Large intestine (tissue), 3 donors: ENCODE data around the gene PDZD7. TPM values are rescaled to one million over a fixed set of nuclear protein-coding genes. Genes with fewer than 3 reads are reported as not detected.

ENCODE experiments used
- DNase-seq, 2 donors: peaks; one replicate each; pipeline versions ENCODE4 v3.0.0 to v3.0.0-alpha.2; 2013
- H3K27ac ChIP-seq: one replicate; pipeline ENCODE4 v1.5.1; 2013; ENCODE audit warnings: low read length
- H3K27me3 ChIP-seq: 2 replicates; pipeline ENCODE4 v1.6.1; 2013; ENCODE audit warnings: low read length; ENCODE audit not compliant: control insufficient read depth, insufficient read depth
- H3K36me3 ChIP-seq: 2 replicates; pipeline ENCODE4 v1.6.1; 2013; ENCODE audit warnings: low read length; ENCODE audit not compliant: control insufficient read depth, insufficient read depth
- H3K4me1 ChIP-seq: one replicate; pipeline ENCODE4 v1.6.1; 2013; ENCODE audit warnings: low read length; ENCODE audit not compliant: control insufficient read depth, insufficient read depth
- H3K4me3 ChIP-seq: one replicate; pipeline ENCODE4 v1.5.1; 2013; ENCODE audit warnings: low read length
- H3K9me3 ChIP-seq: one replicate; pipeline ENCODE4 v1.6.1; 2013; ENCODE audit warnings: mild to moderate bottlenecking, low read depth, low read length, moderate library complexity; ENCODE audit not compliant: control insufficient read depth
- WGBS: methylation state at CpG from one replicate; pipeline ENCODE4 v1.1.5; 2013; ENCODE audit warnings: low lambda C conversion rate; ENCODE audit not compliant: insufficient coverage; 5-methylcytosine and 5-hydroxymethylcytosine counted together
- polyA plus RNA-seq: library from polyadenylated mRNA; unstranded; fragments of 120-200 nt; gene quantifications from one replicate; pipeline ENCODE4 v1.2.1, GENCODE V29; 2013

PDZD7 gene
- polyA plus RNA-seq, 1 donor = 95.8 TPM

GRCh38 chr10:101050208-101051069, 19.5 kb upstream of the PDZD7 start:
- Histone ChIP-seq H3K27ac (no peak overlapping the region), H3K4me1 (peaks cover 29% of the 10 kb centered on the region), H3K27me3 (peaks cover 50% of the 10 kb centered on the region), H3K9me3 (no peaks in the 10 kb centered on the region), H3K36me3 (no peaks in the 10 kb centered on the region), H3K4me3 (peak overlapping the region; percentile 3)
- peak in 1 of 2 donors; percentile 66 for DNase-seq
- WGBS = 60% methylated on average over 2 of the region's 42 CpGs

GRCh38 chr10:101047961-101048892, 17.3 kb upstream of the PDZD7 start:
- Histone ChIP-seq H3K27me3 (peaks cover 50% of the 10 kb centered on the region), H3K4me3 (peak overlapping the region; percentile 5), H3K27ac (no peak overlapping the region), H3K4me1 (peaks cover 22% of the 10 kb centered on the region), H3K9me3 (no peaks in the 10 kb centered on the region), H3K36me3 (no peaks in the 10 kb centered on the region)
- 8% methylated on average over 2 of the region's 62 CpGs for WGBS
- DNase-seq = peak in 1 of 2 donors; percentile 68

GRCh38 chr10:101047268-101047667, 16.3 kb upstream of the PDZD7 start:
- Histone ChIP-seq H3K4me1 (peaks cover 27% of the 10 kb centered on the region), H3K27ac (no peak overlapping the region), H3K36me3 (no peaks in the 10 kb centered on the region), H3K4me3 (no peak overlapping the region), H3K27me3 (peaks cover 50% of the 10 kb centered on the region), H3K9me3 (no peaks in the 10 kb centered on the region)
- WGBS = no CpG with 5 or more reads among the region's 16 CpGs
- no peak for DNase-seq

GRCh38 chr10:101046332-101047238, 15.7 kb upstream of the PDZD7 start:
- no peak overlapping the region for H3K4me3 ChIP-seq
- H3K9me3 ChIP-seq = no peaks in the 10 kb centered on the region
- DNase-seq = peak in 1 of 2 donors; percentile 30
- peaks cover 50% of the 10 kb centered on the region for H3K27me3 ChIP-seq
- peaks cover 34% of the 10 kb centered on the region for H3K4me1 ChIP-seq
- 47% methylated on average over 4 of the region's 25 CpGs for WGBS
- H3K27ac ChIP-seq = no peak overlapping the region
- H3K36me3 ChIP-seq = peaks cover 1% of the 10 kb centered on the region

- no peak overlapping the region for H3K27ac ChIP-seq
- 100% methylated on average over 1 of the region's 2 CpGs for WGBS
Measured at GRCh38 chr10:101044117-101044516, 13.2 kb upstream of the PDZD7 start.

GRCh38 chr10:101043363-101043707, 12.4 kb upstream of the PDZD7 start:
- H3K4me3 ChIP-seq = peak overlapping the region; percentile 59
- no peak for DNase-seq
- no peaks in the 10 kb centered on the region for H3K9me3 ChIP-seq
- WGBS = no CpG with 5 or more reads among the region's 2 CpGs
- peaks cover 22% of the 10 kb centered on the region for H3K36me3 ChIP-seq
- H3K4me1 ChIP-seq = peaks cover 26% of the 10 kb centered on the region
- peaks cover 22% of the 10 kb centered on the region for H3K27me3 ChIP-seq
- peak overlapping the region; percentile 90 for H3K27ac ChIP-seq

More at GRCh38 chr10:101044117-101044516, 13.2 kb upstream of the PDZD7 start:
- Histone ChIP-seq H3K9me3 (no peaks in the 10 kb centered on the region), H3K4me3 (no peak overlapping the region), H3K4me1 (peaks cover 30% of the 10 kb centered on the region), H3K36me3 (peaks cover 14% of the 10 kb centered on the region), H3K27me3 (peaks cover 30% of the 10 kb centered on the region)
- no peak for DNase-seq

- no CpG with 5 or more reads among the region's 40 CpGs for WGBS
- Histone ChIP-seq H3K4me1 (peaks cover 26% of the 10 kb centered on the region), H3K27ac (peak overlapping the region; percentile 90), H3K9me3 (no peaks in the 10 kb centered on the region), H3K27me3 (peaks cover 17% of the 10 kb centered on the region), H3K4me3 (peak overlapping the region; percentile 59), H3K36me3 (peaks cover 27% of the 10 kb centered on the region)
- DNase-seq = peak; percentile 94 to 98
Measured at GRCh38 chr10:101042667-101043362, 11.9 kb upstream of the PDZD7 start.

GRCh38 chr10:101042118-101042517, 11.2 kb upstream of the PDZD7 start:
- peaks cover 34% of the 10 kb centered on the region for H3K36me3 ChIP-seq
- DNase-seq = no peak

GRCh38 chr10:101041252-101041761, 10.4 kb upstream of the PDZD7 start:
- peaks cover 36% of the 10 kb centered on the region for H3K4me1 ChIP-seq
- peak; percentile 87 to 89 for DNase-seq
- peak overlapping the region; percentile 90 for H3K27ac ChIP-seq
- 20% methylated on average over 1 of the region's 6 CpGs for WGBS
- H3K9me3 ChIP-seq = no peaks in the 10 kb centered on the region
- H3K27me3 ChIP-seq = peaks cover 2% of the 10 kb centered on the region
- no peak overlapping the region for H3K4me3 ChIP-seq
- H3K36me3 ChIP-seq = peaks cover 42% of the 10 kb centered on the region

More at GRCh38 chr10:101042118-101042517, 11.2 kb upstream of the PDZD7 start:
- peak overlapping the region; percentile 59 for H3K4me3 ChIP-seq
- H3K9me3 ChIP-seq = no peaks in the 10 kb centered on the region
- H3K27me3 ChIP-seq = peaks cover 10% of the 10 kb centered on the region
- peaks cover 29% of the 10 kb centered on the region for H3K4me1 ChIP-seq
- peak overlapping the region; percentile 90 for H3K27ac ChIP-seq
- WGBS = no CpG with 5 or more reads among the region's 4 CpGs
